Measurements from ENCODE around the gene CYB561D2. TPM values are rescaled to one million over a fixed set of nuclear protein-coding genes. Genes with fewer than 3 reads are reported as not detected.
A peak's percentile ranks its signal among the peaks of the same experiment; 100 is the strongest.

CYB561D2 gene
- total RNA-seq, 1 experiment from 2014 or later = 16.8 TPM

- no peaks in the 10 kb centered on the region for H3K9me3 ChIP-seq (ENCODE audit: control insufficient read depth, low read depth, low read length)
- no peak overlapping the region for H4K8ac ChIP-seq (replicated peaks; ENCODE audit: insufficient read length, low read depth, low read length)
- H3K79me2 ChIP-seq (ENCODE audit: insufficient read depth, low read length) = peaks cover 5% of the 10 kb centered on the region; the same call in 1 of the 2 replicates
- H3K27ac Mint-ChIP-seq = peak overlapping the region; percentile 98 to 100 (median 99)
- peak; percentile 94 for DNase-seq
- peak overlapping the region; percentile 96 for H3K18ac ChIP-seq (ENCODE audit: insufficient read length, low read depth, low read length)
- H3K56ac ChIP-seq (ENCODE audit: insufficient read length, low read depth, low read length) = no peak overlapping the region
- peak overlapping the region; percentile 87 for H3K9ac ChIP-seq (ENCODE audit: extremely low read depth, insufficient read length, low read length)
- no peaks in the 10 kb centered on the region for H3K79me1 ChIP-seq (ENCODE audit: insufficient read depth, low read depth, low read length, poor library complexity, severe bottlenecking)
- no peaks in the 10 kb centered on the region for H3K9me3 Mint-ChIP-seq
- no peak overlapping the region for H2AFZ ChIP-seq (ENCODE audit: low read length)
- H2BK12ac ChIP-seq (ENCODE audit: insufficient read length, low read depth, low read length) = no peak overlapping the region
- H3K14ac ChIP-seq (ENCODE audit: insufficient read depth, low read length) = peak overlapping the region; percentile 98
- H3K27me3 Mint-ChIP-seq (ENCODE audit: low read depth) = no peaks in the 10 kb centered on the region
- no peaks in the 10 kb centered on the region for H4K20me1 ChIP-seq (ENCODE audit: control insufficient read depth, insufficient read depth, insufficient read length)
- H2BK20ac ChIP-seq (ENCODE audit: low read depth, low read length, poor library complexity, severe bottlenecking) = no peak overlapping the region
- H3T11ph ChIP-seq (ENCODE audit: low read length) = no peak overlapping the region
- peak; percentile 78 for TF ChIP-seq CTCF (conservative IDR thresholded peaks at IDR 0.05)
- peak overlapping the region; percentile 81 for H2BK5ac ChIP-seq (ENCODE audit: insufficient read length, low read length)
- H3K23me2 ChIP-seq (ENCODE audit: insufficient read length, low read depth, low read length, poor library complexity, severe bottlenecking) = peaks cover 15% of the 10 kb centered on the region
- H3K4me2 ChIP-seq (ENCODE audit: insufficient read depth, insufficient read length, low read length) = peak overlapping the region; percentile 37
- H3K36me3 Mint-ChIP-seq (ENCODE audit: insufficient read depth in 1 of 3, low read depth in 3 of 3) = peaks cover 37 to 59% (median 47%) of the 10 kb centered on the region in 3 experiments
- no peak overlapping the region for H3K4ac ChIP-seq (ENCODE audit: low read depth, low read length)
- no peak overlapping the region for H2AK5ac ChIP-seq (ENCODE audit: insufficient read length, low read length)
- peak overlapping the region; percentile 85 to 90 for H3K4me3 Mint-ChIP-seq
- no peak overlapping the region for H4K5ac ChIP-seq (ENCODE audit: insufficient read length, low read depth, low read length)
- no peaks in the 10 kb centered on the region for H3K27me3 ChIP-seq (ENCODE audit: insufficient read depth, low read length)
- H2BK15ac ChIP-seq (ENCODE audit: low read depth, low read length) = no peak overlapping the region
- no peak overlapping the region for H3K27ac ChIP-seq (ENCODE audit: insufficient read length, low read depth, low read length)
- H4K91ac ChIP-seq (ENCODE audit: insufficient read length, low read depth, low read length) = no peak overlapping the region
- peaks cover 27 to 42% of the 10 kb centered on the region in 2 experiments for H3K4me1 Mint-ChIP-seq
- no peak overlapping the region for H3K23ac ChIP-seq (ENCODE audit: insufficient read length, low read depth, low read length)
- WGBS (ENCODE audit: extremely low coverage, insufficient read length, low lambda C conversion rate) = no CpG with 5 or more reads among the region's 59 CpGs
- no peak overlapping the region for H2BK120ac ChIP-seq (ENCODE audit: low read depth, low read length, poor library complexity, severe bottlenecking)
- H3K4me1 ChIP-seq (ENCODE audit: insufficient read depth, low read length) = peaks cover 6% of the 10 kb centered on the region; the same call in 1 of the 2 replicates
Observed at GRCh38 chr3:50321336-50322114, 29.1 kb upstream of the CYB561D2 start.

Data from H9 (cell line).